Measurements from ENCODE around the gene XKR8. TPM values are rescaled to one million over a fixed set of nuclear protein-coding genes. Genes with fewer than 3 reads are reported as not detected.

The XKR8 gene
- 4.5 and 5.4 TPM in 2 replicates for total RNA-seq

GRCh38 chr1:27959792-27960603 lies at the start of gene XKR8:
TSS of gene XKR8 (plus strand) at chr1:27959973. CDS start at chr1:27960070, 97 bp downstream.

DNA sequence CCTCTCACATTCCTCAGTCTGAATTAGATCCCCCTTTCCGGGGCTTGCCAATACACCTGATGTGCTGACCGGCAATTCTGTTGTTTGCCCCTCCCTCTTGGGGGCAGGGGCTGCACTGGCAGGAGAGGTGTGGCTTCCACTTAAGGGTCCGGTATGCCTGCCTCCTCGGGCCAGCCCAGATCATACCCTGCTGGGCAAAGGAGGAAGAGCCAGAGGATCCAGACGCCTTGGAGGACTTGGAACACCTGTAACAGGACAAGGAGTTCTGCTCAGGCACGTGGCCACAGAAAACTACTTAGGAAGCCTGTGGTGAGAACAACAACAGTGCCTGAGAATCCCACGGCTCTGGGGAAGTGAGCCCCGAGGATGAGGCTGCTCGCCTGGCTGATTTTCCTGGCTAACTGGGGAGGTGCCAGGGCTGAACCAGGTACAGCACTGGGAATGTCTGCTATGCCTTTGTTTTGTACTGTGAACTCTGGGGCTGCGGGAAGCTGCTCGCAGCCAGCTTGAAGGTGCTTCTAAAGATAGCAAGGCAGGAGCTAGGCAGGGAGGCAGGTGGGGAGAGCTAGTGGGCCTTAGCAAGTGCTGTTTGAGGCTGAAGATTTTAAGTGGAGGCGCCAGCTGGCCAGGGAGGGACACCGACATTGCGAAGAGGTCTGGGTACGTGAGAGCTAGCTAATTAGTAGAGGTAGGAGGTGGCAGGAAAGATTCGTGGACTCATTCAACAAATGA lies 24.8 kb upstream of the XKR8 start, which contains the start of gene SMPDL3B:
Gene SMPDL3B (plus strand): TSS at position 183 of the 732 bp plus-strand sequence. CDS start 184 bp downstream, at position 367.

Other genes starting within 250 kb of the XKR8 start
- gene FAM76A, start 234.0 kb upstream of the XKR8 start, total RNA-seq, result 16.1 and 19.4 TPM in 2 replicates
- gene STX12, start 186.8 kb upstream of the XKR8 start, total RNA-seq, result 45.5 and 52.7 TPM in 2 replicates
- gene PPP1R8, start 129.2 kb upstream of the XKR8 start, total RNA-seq, result 43.0 and 54.2 TPM in 2 replicates
- 7.3 and 11.6 TPM in 2 replicates for gene THEMIS2, start 87.4 kb upstream of the XKR8 start, total RNA-seq
- 21.5 and 43.4 TPM in 2 replicates for gene RPA2, start 45.4 kb upstream of the XKR8 start, total RNA-seq
- 0.25 TPM in 1 of 2 replicates, not detected in the other for gene SMPDL3B, start 25.0 kb upstream of the XKR8 start, total RNA-seq
- gene EYA3, start 128.6 kb downstream of the XKR8 start, total RNA-seq, result 10.5 and 12.3 TPM in 2 replicates
- gene PTAFR, start 216.7 kb downstream of the XKR8 start, total RNA-seq, result 0.12 and 0.33 TPM in 2 replicates